ENCODE measurements around the gene COL4A2.

The COL4A2 gene

DNA sequence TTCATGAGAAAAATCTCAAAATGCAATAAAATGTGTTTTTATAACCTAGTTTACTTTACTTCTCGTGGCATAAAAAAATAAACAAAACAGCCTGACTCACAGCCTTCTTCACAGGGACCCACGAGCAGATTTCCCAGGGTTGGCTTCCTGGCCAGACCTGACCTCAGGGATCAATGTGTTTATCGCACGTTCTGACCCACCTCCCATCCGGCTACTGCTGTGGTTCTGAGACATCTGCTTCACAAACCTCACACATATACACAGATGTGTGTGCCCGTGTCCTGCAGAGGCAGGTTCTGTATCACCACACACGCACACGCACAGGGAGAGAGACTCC is 118.3 kb downstream of the COL4A2 start:
- CTCF ChIA-PET, result interaction anchor here (0.7 kb wide), 1 partner anchor 154 kb away, joined by 3 read pairs; no protein-coding TSS in a partner anchor
- Histone ChIP-seq H3K4me1 (ENCODE audit: control insufficient read depth, insufficient read depth, low read length) (no peaks in the 10 kb centered on the region), H3K36me3 (ENCODE audit: control insufficient read depth in 2 of 2, insufficient read depth in 1 of 2, low read length in 2 of 2) (peaks cover 0 to 5% of the 10 kb centered on the region in 2 experiments; a peak in 1 of 3 replicates), H3K9me3 (ENCODE audit: control insufficient read depth, insufficient read depth, low read depth, low read length) (no peaks in the 10 kb centered on the region), H3K4me3 (ENCODE audit: low read depth, low read length) (no peak overlapping the region), H3K27ac (ENCODE audit: extremely low read depth, low read depth, low read length) (no peak overlapping the region)
- TF ChIP-seq ZIC2 (tag by site-specific recombination; IDR thresholded peaks at IDR 0.05), result peak; percentile 82
- TF ChIP-seq, protein P1, sequence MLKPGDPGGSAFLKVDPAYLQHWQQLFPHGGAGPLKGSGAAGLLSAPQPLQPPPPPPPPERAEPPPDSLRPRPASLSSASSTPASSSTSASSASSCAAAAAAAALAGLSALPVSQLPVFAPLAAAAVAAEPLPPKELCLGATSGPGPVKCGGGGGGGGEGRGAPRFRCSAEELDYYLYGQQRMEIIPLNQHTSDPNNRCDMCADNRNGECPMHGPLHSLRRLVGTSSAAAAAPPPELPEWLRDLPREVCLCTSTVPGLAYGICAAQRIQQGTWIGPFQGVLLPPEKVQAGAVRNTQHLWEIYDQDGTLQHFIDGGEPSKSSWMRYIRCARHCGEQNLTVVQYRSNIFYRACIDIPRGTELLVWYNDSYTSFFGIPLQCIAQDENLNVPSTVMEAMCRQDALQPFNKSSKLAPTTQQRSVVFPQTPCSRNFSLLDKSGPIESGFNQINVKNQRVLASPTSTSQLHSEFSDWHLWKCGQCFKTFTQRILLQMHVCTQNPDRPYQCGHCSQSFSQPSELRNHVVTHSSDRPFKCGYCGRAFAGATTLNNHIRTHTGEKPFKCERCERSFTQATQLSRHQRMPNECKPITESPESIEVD (tag by site-specific recombination; IDR thresholded peaks at IDR 0.05), result peak; percentile 89
- TF ChIP-seq ZNF423 (tag by site-specific recombination; IDR thresholded peaks at IDR 0.05), result 0 out of 2 replicates have a peak, but pooled peaks have one; percentile 10
- peak; percentile 68 for TF ChIP-seq FEZF1 (tag by site-specific recombination; IDR thresholded peaks at IDR 0.05)
- TF ChIP-seq KLF1 (tag by site-specific recombination; IDR thresholded peaks at IDR 0.05), result no peak
- TF ChIP-seq, protein P2, sequence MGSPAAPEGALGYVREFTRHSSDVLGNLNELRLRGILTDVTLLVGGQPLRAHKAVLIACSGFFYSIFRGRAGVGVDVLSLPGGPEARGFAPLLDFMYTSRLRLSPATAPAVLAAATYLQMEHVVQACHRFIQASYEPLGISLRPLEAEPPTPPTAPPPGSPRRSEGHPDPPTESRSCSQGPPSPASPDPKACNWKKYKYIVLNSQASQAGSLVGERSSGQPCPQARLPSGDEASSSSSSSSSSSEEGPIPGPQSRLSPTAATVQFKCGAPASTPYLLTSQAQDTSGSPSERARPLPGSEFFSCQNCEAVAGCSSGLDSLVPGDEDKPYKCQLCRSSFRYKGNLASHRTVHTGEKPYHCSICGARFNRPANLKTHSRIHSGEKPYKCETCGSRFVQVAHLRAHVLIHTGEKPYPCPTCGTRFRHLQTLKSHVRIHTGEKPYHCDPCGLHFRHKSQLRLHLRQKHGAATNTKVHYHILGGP (tag by site-specific recombination; IDR thresholded peaks at IDR 0.05), result no peak
- TF ChIP-seq ZNF654 (tag by site-specific recombination; IDR thresholded peaks at IDR 0.05; ENCODE audit: low read depth), result no peak
- TF ChIP-seq GFI1B (tag by site-specific recombination; IDR thresholded peaks at IDR 0.05), result peak; percentile 51; the same call in 1 of the 2 replicates
- POLR2A ChIA-PET, result no interaction called here

DNA sequence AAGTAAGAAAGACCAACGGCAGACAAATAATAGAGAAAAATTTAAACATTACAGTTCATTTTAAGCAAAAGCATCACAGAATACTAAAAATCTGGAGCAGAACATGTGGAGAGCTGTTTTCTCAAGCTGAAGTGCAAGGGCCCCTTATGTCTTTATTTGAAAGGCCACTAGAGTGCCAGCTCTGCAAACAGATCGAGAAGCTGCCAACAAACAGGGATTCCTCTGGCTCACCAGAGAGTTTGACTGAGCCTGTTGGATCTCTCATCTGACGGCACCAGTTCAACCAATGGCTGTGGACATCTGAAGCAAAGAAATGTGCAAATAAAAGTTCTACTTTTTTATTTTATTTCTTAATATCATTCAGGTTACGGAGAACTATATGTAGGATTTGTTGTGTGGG is 119.7 kb downstream of the COL4A2 start:
- H3K36me3 ChIP-seq (ENCODE audit: control insufficient read depth in 2 of 2, insufficient read depth in 1 of 2, low read length in 2 of 2), result peaks cover 0 to 14% of the 10 kb centered on the region in 2 experiments; a peak in 1 of 3 replicates

More for the DNA sequence above, 119.7 kb downstream of the COL4A2 start:
- ChIA-PET POLR2A (no interaction called here), CTCF (interaction anchor here (1.1 kb wide), 1 partner anchor 17 kb away, joined by 3 read pairs; no protein-coding TSS in a partner anchor)
- Histone ChIP-seq H3K4me1 (ENCODE audit: control insufficient read depth, insufficient read depth, low read length) (no peaks in the 10 kb centered on the region), H3K4me3 (ENCODE audit: low read depth, low read length) (no peak overlapping the region), H3K27ac (ENCODE audit: extremely low read depth, low read depth, low read length) (no peak overlapping the region), H3K9me3 (ENCODE audit: control insufficient read depth, insufficient read depth, low read depth, low read length) (no peaks in the 10 kb centered on the region)
- TF ChIP-seq ZNF112 (tag by site-specific recombination; IDR thresholded peaks at IDR 0.05) (no peak), ZNF350 (tag by site-specific recombination; IDR thresholded peaks at IDR 0.05) (no peak), ZNF624 (tag by site-specific recombination; IDR thresholded peaks at IDR 0.05) (no peak), HOXC10 (CRISPR knock-in tag; IDR thresholded peaks at IDR 0.05) (no peak), ZNF214 (tag by site-specific recombination; IDR thresholded peaks at IDR 0.05; ENCODE audit: borderline replicate concordance) (no peak), ZNF830 (tag by site-specific recombination; IDR thresholded peaks at IDR 0.05; ENCODE audit: low read depth) (no peak), ZNF585B (tag by site-specific recombination; IDR thresholded peaks at IDR 0.05) (no peak), ZNF366 (tag by site-specific recombination; conservative IDR thresholded peaks at IDR 0.05) (no peak), KLF7 (tag by site-specific recombination; IDR thresholded peaks at IDR 0.05; ENCODE audit: borderline replicate concordance) (no peak), ZNF514 (tag by site-specific recombination; IDR thresholded peaks at IDR 0.05) (no peak), ZNF426 (tag by site-specific recombination; IDR thresholded peaks at IDR 0.05) (no peak), ZNF701 (tag by site-specific recombination; IDR thresholded peaks at IDR 0.05) (no peak), ZNF561 (tag by site-specific recombination; IDR thresholded peaks at IDR 0.05; ENCODE audit: borderline replicate concordance) (no peak)
- TF ChIP-seq, protein P3, sequence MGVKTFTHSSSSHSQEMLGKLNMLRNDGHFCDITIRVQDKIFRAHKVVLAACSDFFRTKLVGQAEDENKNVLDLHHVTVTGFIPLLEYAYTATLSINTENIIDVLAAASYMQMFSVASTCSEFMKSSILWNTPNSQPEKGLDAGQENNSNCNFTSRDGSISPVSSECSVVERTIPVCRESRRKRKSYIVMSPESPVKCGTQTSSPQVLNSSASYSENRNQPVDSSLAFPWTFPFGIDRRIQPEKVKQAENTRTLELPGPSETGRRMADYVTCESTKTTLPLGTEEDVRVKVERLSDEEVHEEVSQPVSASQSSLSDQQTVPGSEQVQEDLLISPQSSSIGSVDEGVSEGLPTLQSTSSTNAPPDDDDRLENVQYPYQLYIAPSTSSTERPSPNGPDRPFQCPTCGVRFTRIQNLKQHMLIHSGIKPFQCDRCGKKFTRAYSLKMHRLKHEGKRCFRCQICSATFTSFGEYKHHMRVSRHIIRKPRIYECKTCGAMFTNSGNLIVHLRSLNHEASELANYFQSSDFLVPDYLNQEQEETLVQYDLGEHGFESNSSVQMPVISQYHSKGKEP (tag by site-specific recombination; IDR thresholded peaks at IDR 0.05), result no peak
- TF ChIP-seq, protein P4, sequence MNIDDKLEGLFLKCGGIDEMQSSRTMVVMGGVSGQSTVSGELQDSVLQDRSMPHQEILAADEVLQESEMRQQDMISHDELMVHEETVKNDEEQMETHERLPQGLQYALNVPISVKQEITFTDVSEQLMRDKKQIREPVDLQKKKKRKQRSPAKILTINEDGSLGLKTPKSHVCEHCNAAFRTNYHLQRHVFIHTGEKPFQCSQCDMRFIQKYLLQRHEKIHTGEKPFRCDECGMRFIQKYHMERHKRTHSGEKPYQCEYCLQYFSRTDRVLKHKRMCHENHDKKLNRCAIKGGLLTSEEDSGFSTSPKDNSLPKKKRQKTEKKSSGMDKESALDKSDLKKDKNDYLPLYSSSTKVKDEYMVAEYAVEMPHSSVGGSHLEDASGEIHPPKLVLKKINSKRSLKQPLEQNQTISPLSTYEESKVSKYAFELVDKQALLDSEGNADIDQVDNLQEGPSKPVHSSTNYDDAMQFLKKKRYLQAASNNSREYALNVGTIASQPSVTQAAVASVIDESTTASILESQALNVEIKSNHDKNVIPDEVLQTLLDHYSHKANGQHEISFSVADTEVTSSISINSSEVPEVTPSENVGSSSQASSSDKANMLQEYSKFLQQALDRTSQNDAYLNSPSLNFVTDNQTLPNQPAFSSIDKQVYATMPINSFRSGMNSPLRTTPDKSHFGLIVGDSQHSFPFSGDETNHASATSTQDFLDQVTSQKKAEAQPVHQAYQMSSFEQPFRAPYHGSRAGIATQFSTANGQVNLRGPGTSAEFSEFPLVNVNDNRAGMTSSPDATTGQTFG (tag by site-specific recombination; IDR thresholded peaks at IDR 0.05; ENCODE audit: borderline replicate concordance), result no peak
- TF ChIP-seq, protein P5, sequence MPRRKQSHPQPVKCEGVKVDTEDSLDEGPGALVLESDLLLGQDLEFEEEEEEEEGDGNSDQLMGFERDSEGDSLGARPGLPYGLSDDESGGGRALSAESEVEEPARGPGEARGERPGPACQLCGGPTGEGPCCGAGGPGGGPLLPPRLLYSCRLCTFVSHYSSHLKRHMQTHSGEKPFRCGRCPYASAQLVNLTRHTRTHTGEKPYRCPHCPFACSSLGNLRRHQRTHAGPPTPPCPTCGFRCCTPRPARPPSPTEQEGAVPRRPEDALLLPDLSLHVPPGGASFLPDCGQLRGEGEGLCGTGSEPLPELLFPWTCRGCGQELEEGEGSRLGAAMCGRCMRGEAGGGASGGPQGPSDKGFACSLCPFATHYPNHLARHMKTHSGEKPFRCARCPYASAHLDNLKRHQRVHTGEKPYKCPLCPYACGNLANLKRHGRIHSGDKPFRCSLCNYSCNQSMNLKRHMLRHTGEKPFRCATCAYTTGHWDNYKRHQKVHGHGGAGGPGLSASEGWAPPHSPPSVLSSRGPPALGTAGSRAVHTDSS (tag by site-specific recombination; IDR thresholded peaks at IDR 0.05), result no peak
- TF ChIP-seq, protein P6, sequence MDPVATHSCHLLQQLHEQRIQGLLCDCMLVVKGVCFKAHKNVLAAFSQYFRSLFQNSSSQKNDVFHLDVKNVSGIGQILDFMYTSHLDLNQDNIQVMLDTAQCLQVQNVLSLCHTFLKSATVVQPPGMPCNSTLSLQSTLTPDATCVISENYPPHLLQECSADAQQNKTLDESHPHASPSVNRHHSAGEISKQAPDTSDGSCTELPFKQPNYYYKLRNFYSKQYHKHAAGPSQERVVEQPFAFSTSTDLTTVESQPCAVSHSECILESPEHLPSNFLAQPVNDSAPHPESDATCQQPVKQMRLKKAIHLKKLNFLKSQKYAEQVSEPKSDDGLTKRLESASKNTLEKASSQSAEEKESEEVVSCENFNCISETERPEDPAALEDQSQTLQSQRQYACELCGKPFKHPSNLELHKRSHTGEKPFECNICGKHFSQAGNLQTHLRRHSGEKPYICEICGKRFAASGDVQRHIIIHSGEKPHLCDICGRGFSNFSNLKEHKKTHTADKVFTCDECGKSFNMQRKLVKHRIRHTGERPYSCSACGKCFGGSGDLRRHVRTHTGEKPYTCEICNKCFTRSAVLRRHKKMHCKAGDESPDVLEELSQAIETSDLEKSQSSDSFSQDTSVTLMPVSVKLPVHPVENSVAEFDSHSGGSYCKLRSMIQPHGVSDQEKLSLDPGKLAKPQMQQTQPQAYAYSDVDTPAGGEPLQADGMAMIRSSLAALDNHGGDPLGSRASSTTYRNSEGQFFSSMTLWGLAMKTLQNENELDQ (tag by site-specific recombination; IDR thresholded peaks at IDR 0.05; ENCODE audit: low read depth), result no peak
